Activated T-helper 17 cell treated with anti-CD3 and anti-CD28 coated beads, Interleukin-2, amount 50 U/mL, for 72 hours (primary cell): ENCODE measurements around the gene KBTBD12. TPM values are rescaled to one million over a fixed set of nuclear protein-coding genes. Genes with fewer than 3 reads are reported as not detected.

Experiments used
- ATAC-seq: fragments of 150-1000 bp; cut with Tn5 transposase; replicated peaks from 2 replicates; pipeline ENCODE4 v1.10.0; 2021; ENCODE audit warnings: mild to moderate bottlenecking, moderate library complexity
- H3K27ac Mint-ChIP-seq: one replicate; pipeline ENCODE4 v1.8.0; 2022; ENCODE audit warnings: mixed read lengths
- H3K27me3 Mint-ChIP-seq: one replicate; pipeline ENCODE4 v1.8.0; 2022; ENCODE audit warnings: mixed read lengths
- H3K36me3 Mint-ChIP-seq: one replicate; pipeline ENCODE4 v1.8.0; 2022; ENCODE audit warnings: low read depth, mild to moderate bottlenecking, mixed read lengths
- H3K4me1 Mint-ChIP-seq: one replicate; pipeline ENCODE4 v1.8.0; 2022; ENCODE audit warnings: mixed read lengths
- H3K4me3 Mint-ChIP-seq: one replicate; pipeline ENCODE4 v1.8.0; 2022; ENCODE audit warnings: mild to moderate bottlenecking, mixed read lengths
- H3K9me3 Mint-ChIP-seq: one replicate; pipeline ENCODE4 v1.8.0; 2022; ENCODE audit warnings: mixed read lengths
- total RNA-seq, 2 donors: library from RNA; stranded (reverse); gene quantifications; one replicate each; pipeline ENCODE4 v1.2.3, GENCODE V29; 2022

The KBTBD12 gene
- total RNA-seq, 2 donors from 2014 or later = not detected

DNA sequence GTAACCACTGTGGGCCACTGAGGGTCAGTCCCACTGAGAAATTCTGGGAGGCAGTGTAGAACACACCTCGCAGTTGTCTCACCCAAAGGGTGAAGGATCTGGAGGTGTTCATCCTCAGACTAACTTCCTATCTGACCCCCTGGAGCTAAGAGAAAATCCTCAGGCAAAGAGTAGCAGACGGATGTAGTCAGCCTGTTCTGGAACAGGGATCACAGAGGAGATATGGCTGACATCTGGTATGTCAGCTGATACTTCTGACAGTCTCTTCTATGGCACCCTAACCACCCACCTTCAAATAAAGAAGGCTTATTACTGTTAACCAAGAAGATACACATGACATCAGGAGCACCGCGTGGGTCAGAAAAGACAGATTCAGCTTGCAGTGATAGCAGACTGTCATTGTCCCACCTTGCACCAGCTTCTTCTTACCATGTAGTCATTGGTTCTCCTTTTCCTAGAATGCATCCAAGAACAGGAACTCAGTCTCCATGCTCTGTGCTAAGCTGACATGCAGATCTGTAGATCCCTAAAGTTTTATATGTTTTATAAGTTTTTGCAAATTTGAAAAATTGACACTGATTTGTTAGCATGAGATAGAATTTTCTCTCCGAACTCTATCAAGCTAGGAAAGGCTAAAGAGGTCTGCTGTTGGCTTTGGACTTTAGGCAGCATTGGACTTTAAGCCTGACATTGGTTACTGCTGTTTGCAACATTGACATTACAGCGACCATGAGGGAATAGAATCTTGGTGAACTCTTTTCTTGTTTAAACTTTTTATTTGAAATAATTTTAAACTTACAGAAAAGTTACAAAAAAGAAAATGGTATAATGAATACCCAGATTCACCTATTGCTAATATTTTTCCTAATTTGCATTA is 60.4 kb downstream of the KBTBD12 start:
- ATAC-seq = no peak
- Mint-ChIP-seq H3K9me3 (no peaks in the 10 kb centered on the region), H3K27me3 (peaks cover 14% of the 10 kb centered on the region), H3K4me1 (no peaks in the 10 kb centered on the region), H3K27ac (no peak overlapping the region), H3K4me3 (no peak overlapping the region), H3K36me3 (no peaks in the 10 kb centered on the region)

DNA sequence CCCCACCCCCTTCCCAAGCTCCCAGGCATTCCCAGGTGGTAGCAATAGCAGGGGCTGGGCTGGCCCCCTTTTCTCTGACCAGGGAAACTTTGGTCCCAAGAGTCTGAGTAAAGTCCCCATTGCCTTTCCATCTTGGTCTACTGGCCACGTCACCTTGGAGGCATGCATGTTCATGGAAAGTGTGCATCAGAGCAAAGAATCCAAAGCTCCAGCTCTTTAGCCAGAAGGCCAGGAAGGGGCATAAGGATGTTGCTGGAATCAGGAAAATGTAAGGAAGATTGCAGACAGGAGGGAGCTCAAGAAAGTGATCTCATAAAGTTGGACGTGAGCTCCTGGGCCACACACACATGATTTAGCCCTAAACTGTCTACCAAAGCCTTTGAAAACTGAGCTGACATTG is 63.6 kb downstream of the KBTBD12 start:
- Mint-ChIP-seq H3K4me3 (no peak overlapping the region), H3K27ac (no peak overlapping the region), H3K4me1 (no peaks in the 10 kb centered on the region), H3K27me3 (peaks cover 4% of the 10 kb centered on the region), H3K9me3 (no peaks in the 10 kb centered on the region), H3K36me3 (no peaks in the 10 kb centered on the region)
- no peak for ATAC-seq

DNA sequence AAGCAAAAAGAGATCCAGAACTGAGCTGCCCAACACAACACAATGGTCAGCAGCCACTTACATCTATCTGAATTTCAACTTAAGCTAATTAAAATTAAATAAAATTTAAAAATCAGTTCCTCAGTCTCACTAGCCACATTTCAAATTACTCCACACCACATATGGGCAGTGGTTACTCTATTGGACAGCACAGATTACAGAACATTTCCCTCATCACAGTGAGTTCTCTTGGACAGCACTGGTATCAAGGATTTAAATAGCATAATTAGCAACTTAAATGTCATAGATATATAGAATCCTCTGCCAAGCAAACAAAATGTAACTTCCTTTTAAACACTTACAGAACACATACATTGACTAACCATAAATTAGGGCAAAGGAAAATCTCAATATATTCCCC is 64.4 kb downstream of the KBTBD12 start:
- Mint-ChIP-seq H3K4me1 (no peaks in the 10 kb centered on the region), H3K9me3 (no peaks in the 10 kb centered on the region), H3K36me3 (no peaks in the 10 kb centered on the region), H3K27me3 (peaks cover 8% of the 10 kb centered on the region), H3K27ac (no peak overlapping the region), H3K4me3 (no peak overlapping the region)
- ATAC-seq = no peak

DNA sequence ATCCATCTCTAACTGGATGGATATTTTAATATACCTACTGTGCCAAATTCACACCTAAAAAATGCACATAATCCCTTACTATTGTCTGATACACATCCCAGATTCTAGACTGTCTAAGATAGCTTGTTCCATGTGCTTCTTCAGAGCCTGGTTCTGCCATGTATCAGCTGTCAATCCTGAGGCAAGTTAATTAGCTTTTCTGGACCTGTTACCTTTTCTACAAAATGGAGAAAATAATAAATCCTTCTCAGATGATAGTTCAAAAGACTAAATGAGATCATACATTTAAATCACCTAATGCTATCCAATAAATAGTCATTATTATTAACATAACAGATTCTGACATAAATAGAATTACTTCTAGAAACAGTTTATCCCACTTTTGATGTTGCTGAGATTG is 66.1 kb downstream of the KBTBD12 start:
- Mint-ChIP-seq H3K27me3 (peaks cover 7% of the 10 kb centered on the region), H3K9me3 (no peaks in the 10 kb centered on the region), H3K36me3 (no peaks in the 10 kb centered on the region), H3K27ac (no peak overlapping the region), H3K4me3 (no peak overlapping the region), H3K4me1 (no peaks in the 10 kb centered on the region)
- no peak for ATAC-seq

DNA sequence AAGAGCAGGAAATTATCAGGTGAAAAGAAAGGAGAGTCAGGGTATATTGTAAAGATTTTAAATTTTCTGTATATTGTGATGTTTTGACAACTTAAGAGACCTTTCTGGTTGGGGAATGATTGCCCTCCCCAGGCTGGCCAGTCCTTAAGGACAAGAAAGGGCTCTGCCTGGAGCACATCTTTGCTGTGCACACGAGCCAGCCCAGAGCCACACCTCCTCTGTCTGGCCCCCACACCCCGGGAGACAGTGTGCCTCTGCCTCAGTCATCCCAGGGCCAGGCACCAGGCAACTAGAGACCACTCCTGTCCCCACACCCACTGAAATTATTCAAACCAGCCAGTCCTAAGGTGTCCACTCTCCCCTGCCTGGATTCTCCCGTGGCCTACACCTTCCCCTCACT is 67.1 kb downstream of the KBTBD12 start:
- H3K27me3 Mint-ChIP-seq = peaks cover 4% of the 10 kb centered on the region
- no peak for ATAC-seq
- no peak overlapping the region for H3K27ac Mint-ChIP-seq
- no peaks in the 10 kb centered on the region for H3K36me3 Mint-ChIP-seq
- no peaks in the 10 kb centered on the region for H3K9me3 Mint-ChIP-seq
- H3K4me1 Mint-ChIP-seq = no peaks in the 10 kb centered on the region
- no peak overlapping the region for H3K4me3 Mint-ChIP-seq

DNA sequence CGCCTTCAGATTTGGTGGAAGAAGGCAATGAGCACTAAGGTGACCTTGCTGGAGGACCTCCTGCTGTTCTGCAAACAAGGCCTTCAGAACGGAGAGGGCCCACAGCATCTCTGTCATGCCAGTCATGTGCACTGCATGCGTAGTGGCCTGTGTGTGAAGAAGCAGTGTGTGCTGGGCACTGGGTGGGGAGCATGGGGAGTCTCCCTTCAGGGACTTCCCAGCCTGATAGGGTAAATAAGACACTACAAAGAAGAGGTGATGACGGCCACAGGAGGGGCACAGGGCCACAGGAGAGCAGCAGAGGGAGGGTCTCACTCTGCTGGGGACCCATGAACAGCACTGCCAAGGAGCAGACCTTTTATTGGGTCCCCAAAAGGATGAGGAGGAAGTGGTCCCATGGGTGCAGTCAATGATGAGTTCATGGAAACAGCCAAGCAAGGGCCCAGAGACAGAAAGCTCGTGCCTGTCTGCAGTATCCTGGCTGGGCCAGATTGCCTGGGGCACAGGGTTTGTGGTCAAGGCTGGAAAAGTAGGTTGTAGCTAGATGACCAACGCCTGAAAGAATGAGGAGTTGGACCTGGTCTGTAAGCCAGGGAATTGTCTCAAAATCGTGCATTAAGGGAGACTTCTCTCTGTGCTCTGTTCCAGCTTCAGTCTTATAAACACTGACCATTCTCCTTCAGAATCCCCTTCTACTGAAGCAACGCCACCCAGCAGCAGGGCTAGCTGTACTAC is 69.4 kb downstream of the KBTBD12 start:
- H3K4me3 Mint-ChIP-seq = no peak overlapping the region
- H3K9me3 Mint-ChIP-seq = no peaks in the 10 kb centered on the region
- H3K27ac Mint-ChIP-seq = no peak overlapping the region
- H3K27me3 Mint-ChIP-seq = peaks cover 4% of the 10 kb centered on the region
- H3K4me1 Mint-ChIP-seq = no peaks in the 10 kb centered on the region
- H3K36me3 Mint-ChIP-seq = no peaks in the 10 kb centered on the region
- ATAC-seq = no peak

DNA sequence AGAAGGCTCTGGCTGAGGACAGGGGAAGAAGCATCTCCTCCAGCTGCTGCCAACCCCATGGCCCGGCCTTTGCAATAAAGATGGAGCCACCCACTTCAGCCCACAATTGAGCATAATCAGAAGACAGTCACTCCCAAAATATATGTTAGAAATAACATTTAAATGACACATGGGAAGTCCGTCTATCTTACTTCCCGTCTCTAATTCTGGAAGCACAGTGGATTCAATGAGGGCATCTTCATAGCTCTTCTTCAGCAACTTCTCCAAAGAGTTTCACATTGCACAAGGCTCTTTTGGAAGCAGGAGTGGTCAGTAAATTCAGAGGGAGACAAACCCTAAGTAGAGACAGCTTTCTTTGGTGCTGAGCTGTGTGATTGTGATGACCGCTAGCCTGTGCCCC is 70.2 kb downstream of the KBTBD12 start:
- H3K27ac Mint-ChIP-seq = no peak overlapping the region
- H3K36me3 Mint-ChIP-seq = no peaks in the 10 kb centered on the region
- ATAC-seq = no peak
- no peaks in the 10 kb centered on the region for H3K4me1 Mint-ChIP-seq
- H3K27me3 Mint-ChIP-seq = peaks cover 4% of the 10 kb centered on the region
- H3K9me3 Mint-ChIP-seq = no peaks in the 10 kb centered on the region
- H3K4me3 Mint-ChIP-seq = no peak overlapping the region

DNA sequence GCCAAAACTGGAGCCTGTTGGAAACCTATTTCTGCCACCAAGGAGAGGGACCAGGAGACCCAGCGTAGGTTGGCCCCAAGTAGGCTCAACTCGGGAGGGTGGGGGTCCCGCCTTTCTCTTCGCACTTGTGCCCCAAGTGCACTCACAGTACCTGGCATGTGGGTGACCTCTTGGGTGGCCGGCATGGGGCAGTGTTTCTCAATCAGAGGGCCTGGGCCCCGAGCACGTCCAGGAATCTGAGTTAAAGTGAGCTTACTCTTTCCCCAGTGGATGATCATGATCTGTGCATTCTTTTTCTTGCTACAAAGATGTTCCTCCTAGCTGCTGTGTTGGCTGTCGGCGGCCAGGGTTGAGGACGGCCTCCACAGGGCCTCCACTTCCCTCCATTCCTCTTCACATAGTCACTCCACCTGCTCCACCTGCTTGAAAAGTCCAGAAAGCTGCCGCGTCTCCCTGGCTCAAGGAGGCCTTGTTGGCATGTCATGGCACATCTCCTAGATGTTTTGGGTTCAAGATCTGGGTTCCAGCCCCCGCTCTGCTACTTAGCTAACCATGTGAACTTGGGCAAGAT is 70.7 kb downstream of the KBTBD12 start:
- H3K27ac Mint-ChIP-seq = no peak overlapping the region
- H3K36me3 Mint-ChIP-seq = no peaks in the 10 kb centered on the region
- no peaks in the 10 kb centered on the region for H3K4me1 Mint-ChIP-seq
- H3K9me3 Mint-ChIP-seq = no peaks in the 10 kb centered on the region
- H3K4me3 Mint-ChIP-seq = no peak overlapping the region
- peaks cover 4% of the 10 kb centered on the region for H3K27me3 Mint-ChIP-seq
- no peak for ATAC-seq

DNA sequence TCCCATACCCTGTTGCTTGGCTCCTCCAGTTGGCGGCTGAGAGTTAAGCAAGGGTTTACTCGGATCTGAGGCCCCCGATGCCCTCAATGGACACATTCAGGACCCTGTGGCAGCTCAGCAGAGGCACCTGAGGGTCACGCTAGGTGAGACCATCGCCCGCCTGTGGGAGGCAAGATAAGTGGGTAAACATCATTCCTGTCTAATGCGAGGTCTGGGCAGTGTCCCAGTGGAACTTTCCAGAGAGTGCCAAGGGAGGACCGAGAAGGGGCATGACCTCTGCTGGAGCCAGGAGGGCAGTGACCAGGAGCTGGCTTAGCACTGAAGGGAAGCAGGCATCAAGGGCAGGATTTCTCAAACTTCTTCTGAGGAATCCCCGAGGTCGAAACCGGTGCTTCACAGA is 71.8 kb downstream of the KBTBD12 start:
- Mint-ChIP-seq H3K27me3 (peaks cover 4% of the 10 kb centered on the region), H3K4me3 (no peak overlapping the region), H3K4me1 (no peaks in the 10 kb centered on the region), H3K27ac (no peak overlapping the region), H3K9me3 (no peaks in the 10 kb centered on the region), H3K36me3 (no peaks in the 10 kb centered on the region)
- ATAC-seq = no peak

DNA sequence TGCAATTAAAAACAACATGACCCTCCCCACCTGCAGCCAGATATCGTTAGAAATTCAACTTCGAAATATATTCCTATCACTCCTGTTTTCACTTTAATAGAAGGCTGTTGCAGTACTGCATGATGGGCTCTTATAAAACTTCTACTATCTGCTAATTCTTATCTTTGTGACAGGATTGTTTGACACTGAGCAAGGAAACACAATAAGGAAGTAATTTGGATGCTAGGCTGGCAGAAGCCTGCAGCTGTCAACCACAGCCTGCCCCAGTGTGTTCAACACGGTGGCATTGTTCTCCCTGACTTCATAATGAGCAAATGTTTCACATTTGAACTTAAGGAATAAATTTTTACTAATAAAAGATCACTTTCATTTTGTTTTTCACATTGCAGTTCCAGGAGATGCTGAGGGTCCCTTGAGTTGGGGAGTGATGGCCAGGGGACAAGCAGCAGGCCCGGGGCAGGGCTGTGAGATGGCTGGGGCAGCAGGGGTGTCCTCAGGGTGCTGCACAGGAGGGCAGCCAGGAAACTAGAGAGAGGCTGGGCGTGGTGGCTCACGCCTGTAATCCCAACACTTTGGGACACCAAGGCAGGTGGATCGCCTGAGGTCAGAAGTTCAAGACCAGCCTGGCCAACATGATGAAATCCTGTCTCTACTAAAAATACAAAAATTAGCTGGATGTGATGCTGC is 72.4 kb downstream of the KBTBD12 start:
- ATAC-seq = no peak
- H3K27me3 Mint-ChIP-seq = peaks cover 4% of the 10 kb centered on the region
- no peaks in the 10 kb centered on the region for H3K36me3 Mint-ChIP-seq
- no peak overlapping the region for H3K27ac Mint-ChIP-seq
- no peaks in the 10 kb centered on the region for H3K9me3 Mint-ChIP-seq
- H3K4me3 Mint-ChIP-seq = no peak overlapping the region
- H3K4me1 Mint-ChIP-seq = no peaks in the 10 kb centered on the region

DNA sequence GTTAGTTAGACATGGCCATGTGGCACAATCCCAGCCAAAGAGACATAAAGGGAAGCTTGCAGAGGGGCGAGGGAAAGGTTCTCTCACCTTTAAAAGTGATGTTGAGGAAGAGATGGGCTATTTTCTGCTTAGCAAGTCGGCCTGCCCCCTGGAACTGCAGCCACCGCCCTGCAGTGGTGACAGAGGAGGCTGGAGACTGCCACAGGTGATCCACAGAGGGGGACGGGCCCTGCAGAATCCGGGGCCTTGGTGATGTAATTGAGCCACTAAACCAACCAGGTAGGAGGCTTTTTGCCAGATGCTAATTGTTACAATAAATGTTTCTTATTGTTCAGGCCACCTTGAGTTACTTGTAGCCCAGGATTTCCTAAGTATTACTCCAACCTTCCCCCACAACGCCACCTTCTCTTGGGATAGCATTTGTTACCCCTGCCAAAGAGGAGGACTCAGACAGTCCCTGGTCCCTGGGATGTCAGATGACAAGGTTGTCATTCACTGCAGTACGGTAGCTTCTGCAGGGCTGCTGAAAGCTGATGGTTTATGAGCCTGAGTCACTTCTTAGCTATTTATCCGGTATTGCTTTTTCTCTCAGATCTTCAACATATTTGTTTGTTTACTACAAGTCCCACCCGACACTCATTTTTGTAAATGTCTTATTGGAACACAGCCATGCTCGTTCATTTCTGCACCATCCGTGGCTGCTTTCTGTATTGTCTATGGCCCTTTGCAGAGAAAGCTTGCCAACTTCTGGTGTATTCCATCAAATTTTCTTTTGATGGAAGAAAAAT is 73.9 kb downstream of the KBTBD12 start:
- Mint-ChIP-seq H3K27ac (no peak overlapping the region), H3K36me3 (no peaks in the 10 kb centered on the region), H3K4me1 (no peaks in the 10 kb centered on the region), H3K27me3 (peaks cover 4% of the 10 kb centered on the region), H3K9me3 (no peaks in the 10 kb centered on the region), H3K4me3 (no peak overlapping the region)
- ATAC-seq = no peak

DNA sequence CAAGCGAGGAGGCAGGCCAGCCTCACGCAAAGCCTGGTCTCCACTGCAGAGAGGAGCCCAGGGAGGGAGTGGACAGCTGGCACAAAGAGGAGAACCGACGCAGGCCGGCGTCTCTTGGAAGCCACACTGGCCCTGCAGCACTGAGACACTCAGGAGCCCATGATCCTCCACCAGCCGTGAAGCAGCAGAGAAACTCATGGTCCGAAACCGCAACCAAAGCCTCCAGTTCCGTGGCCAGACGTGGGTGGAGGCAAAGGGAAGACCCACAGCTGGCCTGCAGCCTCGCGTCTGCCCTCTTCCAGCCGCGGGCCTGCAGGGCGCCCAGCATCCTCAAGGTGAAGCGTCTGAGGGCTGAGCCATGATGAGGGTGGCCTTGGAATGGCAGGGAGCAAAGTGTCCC is 75.0 kb downstream of the KBTBD12 start:
- no peak for ATAC-seq
- Mint-ChIP-seq H3K4me1 (no peaks in the 10 kb centered on the region), H3K27ac (no peak overlapping the region), H3K27me3 (no peaks in the 10 kb centered on the region), H3K4me3 (no peak overlapping the region), H3K36me3 (no peaks in the 10 kb centered on the region), H3K9me3 (no peaks in the 10 kb centered on the region)

DNA sequence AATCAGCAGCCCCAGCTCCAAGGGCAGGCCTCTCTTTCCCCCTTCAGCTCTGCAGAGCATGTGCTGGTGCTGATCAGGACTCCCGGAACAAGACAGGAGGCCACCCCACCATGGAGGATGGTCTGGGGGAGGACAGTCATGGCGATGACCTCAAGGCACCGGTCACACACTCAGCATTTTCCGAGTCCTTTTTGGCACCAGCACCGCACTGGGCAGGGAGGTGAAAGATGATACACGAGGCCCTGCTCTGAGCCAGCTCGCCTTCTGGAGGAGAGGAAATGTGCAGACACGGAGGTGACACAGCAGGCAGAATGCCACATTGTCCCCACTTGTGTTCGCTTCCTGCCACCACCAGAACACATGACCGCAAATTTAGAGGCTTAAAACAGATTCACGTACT is 75.4 kb downstream of the KBTBD12 start:
- Mint-ChIP-seq H3K27me3 (no peaks in the 10 kb centered on the region), H3K4me3 (no peak overlapping the region), H3K4me1 (no peaks in the 10 kb centered on the region), H3K27ac (no peak overlapping the region), H3K36me3 (no peaks in the 10 kb centered on the region), H3K9me3 (no peaks in the 10 kb centered on the region)
- no peak for ATAC-seq

DNA sequence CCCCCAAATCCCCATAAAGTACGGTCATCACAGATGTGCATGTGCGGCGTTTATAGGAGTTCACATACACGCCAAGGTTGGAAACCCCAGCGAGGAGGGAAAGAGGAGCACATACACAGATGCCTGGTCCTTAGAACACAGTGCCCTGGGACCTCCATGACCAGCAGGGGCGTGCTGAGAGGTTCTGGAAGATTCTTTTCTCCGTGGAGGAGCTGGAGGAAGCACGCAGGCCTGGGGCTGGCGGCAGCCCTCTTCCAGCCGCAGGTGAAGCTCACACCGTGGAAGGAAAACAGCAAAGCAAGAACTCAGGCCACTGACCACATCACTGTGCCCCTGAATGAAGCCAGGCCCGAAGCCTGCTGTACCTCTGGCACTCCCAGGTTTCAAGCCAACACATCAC is 76.2 kb downstream of the KBTBD12 start:
- no peak overlapping the region for H3K27ac Mint-ChIP-seq
- ATAC-seq = no peak
- no peaks in the 10 kb centered on the region for H3K4me1 Mint-ChIP-seq
- H3K4me3 Mint-ChIP-seq = no peak overlapping the region
- H3K27me3 Mint-ChIP-seq = no peaks in the 10 kb centered on the region
- no peaks in the 10 kb centered on the region for H3K9me3 Mint-ChIP-seq
- H3K36me3 Mint-ChIP-seq = no peaks in the 10 kb centered on the region
